Measurements from ENCODE around the gene ENKD1. TPM values are rescaled to one million over a fixed set of nuclear protein-coding genes. Genes with fewer than 3 reads are reported as not detected.

The ENKD1 gene
- total RNA-seq, 2 donors from 2014 or later: 9.2 to 12.3 TPM

DNA sequence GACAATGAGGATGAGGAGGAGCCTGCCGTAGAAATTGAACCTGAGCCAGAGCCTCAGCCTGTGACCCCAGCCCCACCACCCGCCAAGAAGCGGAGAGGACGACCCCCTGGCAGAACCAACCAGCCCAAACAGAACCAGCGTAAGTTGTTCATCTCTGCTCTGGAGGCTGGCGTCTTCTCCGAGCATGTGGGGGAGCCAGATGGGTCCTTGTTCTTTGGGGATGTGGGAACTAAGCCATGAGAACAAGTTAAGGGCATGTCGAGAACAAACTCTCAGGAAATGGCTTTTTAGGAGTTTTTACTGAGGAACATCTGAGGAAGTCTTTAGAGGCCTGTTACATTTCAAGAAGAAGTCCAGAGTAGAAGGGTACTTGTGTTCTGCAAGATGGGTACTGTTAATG is 29.8 kb downstream of the ENKD1 start:
- Histone ChIP-seq H3K27ac (no peak overlapping the region), H3K36me3 (peaks cover 44% of the 10 kb centered on the region), H3K9me3 (no peaks in the 10 kb centered on the region), H3K4me3 (no peak overlapping the region), H3K27me3 (no peaks in the 10 kb centered on the region), H3K4me1 (peaks cover 0 to 9% of the 10 kb centered on the region in 2 donors)
- no peak for DNase-seq (ENCODE audit: low spot score)
- no peak for TF ChIP-seq CTCF (IDR thresholded peaks at IDR 0.05)

- H3K9me3 ChIP-seq: no peaks in the 10 kb centered on the region
- H3K27ac ChIP-seq: no peak overlapping the region
- H3K27me3 ChIP-seq: no peaks in the 10 kb centered on the region
- TF ChIP-seq CTCF (IDR thresholded peaks at IDR 0.05): no peak
- H3K4me3 ChIP-seq: no peak overlapping the region
- DNase-seq (ENCODE audit: low spot score): no peak
- peaks cover 70% of the 10 kb centered on the region for H3K36me3 ChIP-seq
- peaks cover 0 to 6% of the 10 kb centered on the region in 2 donors for H3K4me1 ChIP-seq
Measured at GRCh38 chr16:67632415-67633172, 34.0 kb downstream of the ENKD1 start.

DNA sequence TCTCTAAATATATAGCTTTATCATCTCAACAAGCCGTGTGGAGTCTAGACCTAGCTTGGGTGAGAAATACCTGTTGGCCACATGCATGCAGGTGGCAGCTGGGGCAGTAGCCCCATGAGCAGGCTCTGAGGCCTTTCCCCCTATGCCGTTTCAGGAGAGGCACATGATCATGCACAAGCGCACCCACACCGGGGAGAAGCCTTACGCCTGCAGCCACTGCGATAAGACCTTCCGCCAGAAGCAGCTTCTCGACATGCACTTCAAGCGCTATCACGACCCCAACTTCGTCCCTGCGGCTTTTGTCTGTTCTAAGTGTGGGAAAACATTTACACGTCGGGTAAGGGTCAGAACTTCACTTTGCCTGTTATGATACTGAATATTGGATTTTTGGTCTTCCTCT is 38.3 kb downstream of the ENKD1 start:
- Histone ChIP-seq H3K4me1 (peaks cover 0 to 6% of the 10 kb centered on the region in 2 donors), H3K36me3 (peaks cover 79% of the 10 kb centered on the region), H3K27me3 (no peaks in the 10 kb centered on the region), H3K27ac (no peak overlapping the region), H3K9me3 (no peaks in the 10 kb centered on the region), H3K4me3 (no peak overlapping the region)
- no peak for TF ChIP-seq CTCF (IDR thresholded peaks at IDR 0.05)
- no peak for DNase-seq (ENCODE audit: low spot score)

- no peak for TF ChIP-seq CTCF (IDR thresholded peaks at IDR 0.05)
- DNase-seq (ENCODE audit: low spot score): no peak
- Histone ChIP-seq H3K27me3 (no peaks in the 10 kb centered on the region), H3K4me1 (no peaks in the 10 kb centered on the region), H3K36me3 (peaks cover 73% of the 10 kb centered on the region), H3K9me3 (no peaks in the 10 kb centered on the region), H3K27ac (no peak overlapping the region), H3K4me3 (no peak overlapping the region)
Measured at GRCh38 chr16:67613808-67614207, 52.7 kb downstream of the ENKD1 start.

Other genes with a start within 250 kb of the ENKD1 start
- gene HSD11B2, start 235.6 kb downstream of the ENKD1 start, total RNA-seq: not detected
- 10 to 100 TPM; 79.7 to 95.7 TPM for gene ATP6V0D1, start 185.6 kb downstream of the ENKD1 start, total RNA-seq
- not detected for gene AGRP, start 183.2 kb downstream of the ENKD1 start, total RNA-seq
- gene RIPOR1, start 137.9 kb downstream of the ENKD1 start, total RNA-seq: 10 to 100 TPM; 43.9 to 66.9 TPM
- gene CTCF, start 104.2 kb downstream of the ENKD1 start, total RNA-seq: 10 to 100 TPM; 24.5 to 31.6 TPM
- gene CARMIL2, start 21.6 kb downstream of the ENKD1 start, total RNA-seq: under 1 TPM in 1 of 2 donors, not detected in 1; 0.47 TPM
- gene ACD, start 6.5 kb downstream of the ENKD1 start, total RNA-seq: 10 to 100 TPM in 1 of 2 donors, 1 to 10 TPM in 1; 7.0 to 10.8 TPM
- gene PARD6A, start 5.8 kb downstream of the ENKD1 start, total RNA-seq: 1 to 10 TPM; 3.9 to 5.6 TPM
- 1 to 10 TPM; 3.6 to 7.7 TPM for gene C16orf86, start 64 bp upstream of the ENKD1 start, total RNA-seq
- gene GFOD2, start 52.6 kb upstream of the ENKD1 start, total RNA-seq: 1 to 10 TPM; 7.1 to 9.2 TPM
- 1 to 10 TPM; 7.8 to 8.9 TPM for gene RANBP10, start 139.8 kb upstream of the ENKD1 start, total RNA-seq
- gene TSNAXIP1, start 140.1 kb upstream of the ENKD1 start, total RNA-seq: under 1 TPM in 1 of 2 donors, not detected in 1; 0.55 TPM
- 10 to 100 TPM; 42.5 to 59.4 TPM for gene THAP11, start 175.6 kb upstream of the ENKD1 start, total RNA-seq
- 100 to 1,000 TPM in 1 of 2 donors, 10 to 100 TPM in 1; 44.6 to 132 TPM for gene NUTF2, start 180.2 kb upstream of the ENKD1 start, total RNA-seq
- gene CENPT, start 180.9 kb upstream of the ENKD1 start, total RNA-seq: 10 to 100 TPM in 1 of 2 donors, 1 to 10 TPM in 1; 8.7 to 19.1 TPM
- gene EDC4, start 206.3 kb upstream of the ENKD1 start, total RNA-seq: 10 to 100 TPM; 21.2 to 39.5 TPM
- gene NRN1L, start 218.1 kb upstream of the ENKD1 start, total RNA-seq: not detected
- 10 to 100 TPM; 18.4 to 23.2 TPM for gene PSKH1, start 226.5 kb upstream of the ENKD1 start, total RNA-seq